GM12878 (cell line): ENCODE data around the gene ARMC9. TPM values are rescaled to one million over a fixed set of nuclear protein-coding genes. Genes with fewer than 3 reads are reported as not detected.

Experiments
- ATAC-seq: fragments of 200-7000 bp; cut with Tn5 transposase; 3 replicates; pipeline ENCODE4 v1.9.1; 2020; ENCODE audit warnings: mild to moderate bottlenecking, moderate library complexity
- BruUV-seq: library from RNA; stranded (reverse); fragments of 400-500 nt; replicated peaks from 2 replicates; lab custom pipeline; 2021; lab: Mats Ljungman, UMichigan
- CTCF ChIA-PET: fragments of 300-600 bp; sonication (Branson Sonifier 250); formaldehyde crosslinking; extraction: SDS; loops from one replicate; lab custom pipeline; 2021; ENCODE audit warnings: inconsistent platforms; lab: Yijun Ruan, JAX
- POLR2A ChIA-PET: fragments of 350-600 bp; formaldehyde crosslinking; extraction: SDS; loops from one replicate; lab custom pipeline; 2021; ENCODE audit warnings: inconsistent platforms; lab: Charles Lee
- RAD21 ChIA-PET: fragments of 300-600 bp; sonication (Branson Sonifier 250); formaldehyde crosslinking; loops from one replicate; lab custom pipeline; 2023; ENCODE audit warnings: antibody characterized with exemption; ENCODE audit not compliant: unreplicated experiment; lab: Charles Lee
- SMC1A ChIA-PET: fragments of 300-600 bp; sonication (Branson Sonifier 250); formaldehyde crosslinking; loops from one replicate; lab custom pipeline; 2023; ENCODE audit not compliant: unreplicated experiment, uncharacterized antibody; lab: Charles Lee
- DNase-seq: peaks from one replicate; pipeline ENCODE4 v3.0.0-alpha.2; 2011; ENCODE audit warnings: low read depth, low spot score
- FAIRE-seq: peaks from 3 replicates; lab custom pipeline; 2011; peaks lifted over from hg19 to GRCh38; lab: Jason Lieb, UNC
- H2AFZ ChIP-seq: 2 replicates; pipeline ENCODE4 v1.6.0; 2011; ENCODE audit warnings: low read depth, low read length, control low read depth; ENCODE audit not compliant: control insufficient read depth
- H3K27ac ChIP-seq: 2 replicates; pipeline ENCODE4 v1.5.1; 2011; ENCODE audit warnings: control low read depth; ENCODE audit not compliant: control insufficient read depth, insufficient read depth
- H3K27me3 ChIP-seq, 2 experiments: replicated peaks in 1 of 2; 2 replicates each; pipeline versions ENCODE4 v1.6.0 to v1.6.1; 2011; ENCODE audit warnings: low read length in 1 of 2; ENCODE audit not compliant: control insufficient read depth in 2 of 2, insufficient read depth in 2 of 2
- H3K36me3 ChIP-seq, 2 experiments: 2 replicates each; pipeline ENCODE4 v1.5.1; 2011; ENCODE audit warnings: low read length in 1 of 2; ENCODE audit not compliant: control insufficient read depth in 2 of 2, insufficient read depth in 2 of 2
- H3K4me1 ChIP-seq: 2 replicates; pipeline ENCODE4 v1.6.1; 2011; ENCODE audit warnings: mild to moderate bottlenecking, low read length, moderate library complexity, mixed read lengths; ENCODE audit not compliant: control insufficient read depth, insufficient read depth
- H3K4me2 ChIP-seq: 2 replicates; pipeline ENCODE4 v1.6.0; 2011; ENCODE audit warnings: control low read depth; ENCODE audit not compliant: control insufficient read depth, insufficient read depth
- H3K4me3 ChIP-seq: fragments of 200-600 bp; sonication (generic); 2 replicates; pipeline ENCODE4 v1.5.1; 2016
- H3K79me2 ChIP-seq: 2 replicates; pipeline ENCODE4 v1.6.0; 2011; ENCODE audit warnings: low read length; ENCODE audit not compliant: control insufficient read depth, insufficient read depth
- H3K9ac ChIP-seq: 2 replicates; pipeline ENCODE4 v1.8.0; 2011; ENCODE audit warnings: low read length, control low read depth, mixed read lengths; ENCODE audit not compliant: control insufficient read depth, insufficient read depth
- H3K9me3 ChIP-seq: replicated peaks from 3 replicates; pipeline ENCODE4 v1.5.1; 2011; ENCODE audit warnings: mild to moderate bottlenecking, low read length; ENCODE audit not compliant: control insufficient read depth, insufficient read depth
- H4K20me1 ChIP-seq: 2 replicates; pipeline ENCODE4 v1.6.0; 2011; ENCODE audit not compliant: control insufficient read depth, insufficient read depth
- CEBPB ChIP-seq, 2 experiments: fragments of 150-350 bp in 1 of 2; IDR thresholded peaks; 2 replicates each; pipeline ENCODE4 v1.6.1; 2012 to 2014; ENCODE audit warnings: low read depth in 2 of 2, low read length in 2 of 2, borderline replicate concordance in 1 of 2, inconsistent platforms in 1 of 2
- CUX1 ChIP-seq: IDR thresholded peaks from 2 replicates; pipeline ENCODE4 v1.6.1; 2012; ENCODE audit warnings: improper control_type of control experiment, low read depth, low read length; ENCODE audit not compliant: insufficient replicate concordance
- ETV6 ChIP-seq, 2 experiments: fragments of 450-650 bp in 1 of 2; IDR thresholded peaks in 1 of 2; conservative IDR thresholded peaks in 1 of 2; 2 replicates each; pipeline ENCODE4 v1.6.1; 2014; ENCODE audit warnings: antibody characterized with exemption in 1 of 2, borderline replicate concordance in 1 of 2, low read depth in 1 of 2, mild to moderate bottlenecking in 1 of 2, moderate library complexity in 1 of 2
- JUNB ChIP-seq: IDR thresholded peaks from 2 replicates; pipeline ENCODE4 v1.6.1; 2016; ENCODE audit warnings: antibody characterized with exemption, mild to moderate bottlenecking
- SP1 ChIP-seq: IDR thresholded peaks from one replicate; pipeline ENCODE4 v1.6.1; 2011; ENCODE audit warnings: low read depth, low read length
- WGBS: methylation state at CpG from one replicate; pipeline ENCODE4 v1.1.6; 2016; ENCODE audit warnings: low lambda C conversion rate; ENCODE audit not compliant: insufficient replicate concordance, insufficient coverage; ENCODE audit errors: missing lambda C conversion rate; 5-methylcytosine and 5-hydroxymethylcytosine counted together
- in situ Hi-C: fragments of 300-500 bp; cut with MboI; formaldehyde crosslinking; loops from 9 replicates; pipeline ENCODE4 v1.14.3; 2018; ENCODE audit warnings: mixed read lengths
- intact Hi-C: fragments of 100-400 bp; cut with micrococcal nuclease; formaldehyde crosslinking; loops from one replicate; pipeline ENCODE4 v1.14.2; 2022; ENCODE audit not compliant: unreplicated experiment
- polyA plus RNA-seq, 11 experiments: library from polyadenylated mRNA; depleted of rRNA in 4 of 11; unstranded in 6 of 11; stranded (reverse) in 5 of 11; fragments of >200 nt; fragmentation: Nextera tagmentation in 4 of 11; fragmentation: Illumina TruSeq in 1 of 11; extraction: Ambion mirVana in 4 of 11; extraction: Trizol in 1 of 11; gene quantifications; 1 replicate in 1 of 11; 2 replicates in 10 of 11; pipeline versions ENCODE4 v1.2.1 to v1.2.3, GENCODE V29; 2011 to 2016; ENCODE audit warnings: inconsistent platforms in 2 of 11, missing spikeins in 2 of 11, low read depth in 1 of 11
- total RNA-seq, 4 experiments: library from RNA; depleted of rRNA in 3 of 4; stranded (reverse); fragments of >200 nt in 3 of 4; fragmentation: Illumina TruSeq in 1 of 4; extraction: Trizol in 1 of 4; gene quantifications; 2 replicates each; pipeline versions ENCODE4 v1.2.1 to v1.2.3, GENCODE V29; 2013 to 2021

The ARMC9 gene
- total and polyA plus RNA-seq, 10 of the 15 experiments (the other 5 are each of a cell fraction or from before 2014, with no cell fraction given), result 3.8 to 21.8 (median 10.4) TPM

- TF ChIP-seq SP1, result no peak
- TF ChIP-seq CEBPB (IDR thresholded peaks at IDR 0.05; ENCODE audit: borderline replicate concordance in 1 of 2, low read depth in 2 of 2, low read length in 2 of 2), result no peak
- no peak for TF ChIP-seq CUX1
- no peak for TF ChIP-seq ETV6 (conservative IDR thresholded peaks at IDR 0.05 in 1 of 2, IDR thresholded peaks at IDR 0.05 in 1 of 2; ENCODE audit: borderline replicate concordance in 1 of 2, low read depth in 1 of 2)
- no peak for TF ChIP-seq JUNB
- TF ChIP-seq, all 136 proteins: peak for 0
- RAD21 ChIA-PET, result interaction anchor here (1.0 to 4.2 kb wide), 3 partner anchors 170 to 310 kb away, joined by 3 to 16 read pairs (median 6); no protein-coding TSS in a partner anchor
- 76% methylated on average over 6 of the region's 6 CpGs for WGBS
- no peak overlapping the region for H2AFZ ChIP-seq
- no peak for FAIRE-seq
- no peaks in the 10 kb centered on the region for H3K79me2 ChIP-seq
- no peak for ATAC-seq
- in situ Hi-C loops (loop anchor here (5.0 kb wide), 1 partner anchor 306 kb away; no protein-coding TSS in a partner anchor), intact Hi-C loops (loop anchor here (2.0 to 5.0 kb wide), 2 partner anchors 309 to 586 kb away; no protein-coding TSS in a partner anchor)
- H3K4me2 ChIP-seq, result no peak overlapping the region
- SMC1A ChIA-PET, result interaction anchor here (1.2 to 4.3 kb wide), 4 partner anchors 12 to 309 kb away, joined by 3 to 32 read pairs (median 8); no protein-coding TSS in a partner anchor
- no peak overlapping the region for H3K27ac ChIP-seq
- no peak for DNase-seq
- no peaks in the 10 kb centered on the region; the same call in 1 of the 2 replicates for H4K20me1 ChIP-seq
- no peak overlapping the region for H3K9ac ChIP-seq
- peaks cover 6% of the 10 kb centered on the region; the same call in 2 of the 3 replicates for H3K9me3 ChIP-seq
- H3K27me3 ChIP-seq, result no peaks in the 10 kb centered on the region
- H3K4me1 ChIP-seq, result no peaks in the 10 kb centered on the region
- no TSS peak for BruUV-seq
- no peak overlapping the region for H3K4me3 ChIP-seq
- POLR2A ChIA-PET, result interaction anchor here (1.0 kb wide), 1 partner anchor 185 kb away, joined by 3 read pairs; no protein-coding TSS in a partner anchor
- H3K36me3 ChIP-seq, result no peaks in the 10 kb centered on the region
- CTCF ChIA-PET, result interaction anchor here (0.5 to 12.3 kb wide), 11 partner anchors 13 to 311 kb away, joined by 3 to 234 read pairs (median 4); no protein-coding TSS in a partner anchor
These were observed 215.0 kb downstream of the ARMC9 start for GRCh38 chr2:231413456-231413855.
